H1 (cell line): ENCODE results near the gene CAMKMT. TPM values are rescaled to one million over a fixed set of nuclear protein-coding genes. Genes with fewer than 3 reads are reported as not detected.
A peak's percentile ranks its signal among the peaks of the same experiment; 100 is the strongest.

ENCODE experiments used
- CTCF ChIA-PET: fragments of 300-600 bp; sonication (Branson Sonifier 250); formaldehyde crosslinking; loops from one replicate; lab custom pipeline; 2021; ENCODE audit not compliant: partially characterized antibody; lab: Charles Lee
- POLR2A ChIA-PET: fragments of 300-600 bp; sonication (Branson Sonifier 250); formaldehyde crosslinking; loops from one replicate; lab custom pipeline; 2021; ENCODE audit warnings: inconsistent platforms; ENCODE audit not compliant: partially characterized antibody; lab: Charles Lee
- DNase-seq, 2 experiments: peaks; one replicate each; pipeline versions ENCODE4 v3.0.0 to v3.0.0-alpha.2; 2010 to 2022; ENCODE audit warnings: low spot score in 2 of 2, low read depth in 1 of 2, mixed read lengths in 1 of 2
- FAIRE-seq: peaks from 2 replicates; lab custom pipeline; 2011; peaks lifted over from hg19 to GRCh38; lab: Jason Lieb, UNC
- H2AFZ ChIP-seq: 2 replicates; pipeline ENCODE4 v1.8.1; 2012; ENCODE audit warnings: low read length, inconsistent platforms
- H2AK5ac ChIP-seq: 2 replicates; pipeline ENCODE4 v1.6.1; 2013; ENCODE audit warnings: low read depth, low read length
- H2BK120ac ChIP-seq: replicated peaks from 2 replicates; pipeline ENCODE3; 2013; ENCODE audit warnings: low read depth, low read length, inconsistent platforms
- H2BK12ac ChIP-seq: 2 replicates; pipeline ENCODE4 v1.6.1; 2013; ENCODE audit warnings: low read depth, low read length
- H2BK15ac ChIP-seq: 2 replicates; pipeline ENCODE4 v1.6.1; 2013; ENCODE audit warnings: low read length
- H2BK20ac ChIP-seq: 2 replicates; pipeline ENCODE4 v1.6.1; 2013; ENCODE audit warnings: low read length
- H2BK5ac ChIP-seq: 2 replicates; pipeline ENCODE4 v1.6.1; 2013; ENCODE audit warnings: low read depth, low read length
- H3K14ac ChIP-seq: 2 replicates; pipeline ENCODE4 v1.6.1; 2013; ENCODE audit warnings: inconsistent platforms; ENCODE audit not compliant: insufficient read length
- H3K18ac ChIP-seq: 2 replicates; pipeline ENCODE4 v1.6.1; 2013; ENCODE audit warnings: low read length; ENCODE audit errors: extremely low read depth
- H3K23ac ChIP-seq: 2 replicates; pipeline ENCODE4 v1.6.1; 2013; ENCODE audit warnings: inconsistent platforms; ENCODE audit not compliant: insufficient read length
- H3K23me2 ChIP-seq: 2 replicates; pipeline ENCODE4 v1.6.1; 2013; ENCODE audit warnings: low read depth, low read length
- H3K27ac ChIP-seq: 2 replicates; pipeline ENCODE4 v1.6.1; 2011; ENCODE audit warnings: low read depth, low read length, inconsistent platforms
- H3K27me3 ChIP-seq, 4 experiments: replicated peaks in 1 of 4; 1 replicate in 1 of 4; 2 replicates in 3 of 4; pipeline versions ENCODE4 v1.6.1 to v1.8.1; 2011 to 2013; ENCODE audit warnings: low read length in 3 of 4, mild to moderate bottlenecking in 3 of 4, inconsistent platforms in 2 of 4, mixed read lengths in 2 of 4, moderate library complexity in 1 of 4; ENCODE audit not compliant: control insufficient read depth in 3 of 4, insufficient read depth in 3 of 4; ENCODE audit errors: extremely low read depth in 1 of 4
- H3K36me3 ChIP-seq, 4 experiments: 2 replicates each; pipeline versions ENCODE4 v1.6.1 to v1.8.1; 2011 to 2013; ENCODE audit warnings: mild to moderate bottlenecking in 4 of 4, low read length in 3 of 4, moderate library complexity in 2 of 4, control low read depth in 1 of 4, inconsistent platforms in 1 of 4; ENCODE audit not compliant: insufficient read depth in 4 of 4, control insufficient read depth in 2 of 4
- H3K4ac ChIP-seq: replicated peaks from 2 replicates; pipeline ENCODE3; 2013; ENCODE audit warnings: low read length, low read depth, mixed read lengths, inconsistent platforms; ENCODE audit not compliant: insufficient read length
- H3K4me1 ChIP-seq, 4 experiments: replicated peaks in 1 of 4; 1 replicate in 1 of 4; 2 replicates in 3 of 4; pipeline versions ENCODE4 v1.6.1 to v1.8.1; 2011 to 2013; ENCODE audit warnings: low read length in 3 of 4, inconsistent platforms in 2 of 4, mixed read lengths in 1 of 4; ENCODE audit not compliant: insufficient read depth in 4 of 4, control insufficient read depth in 3 of 4
- H3K4me2 ChIP-seq, 2 experiments: 2 replicates each; pipeline versions ENCODE4 v1.6.1 to v1.8.1; 2011 to 2013; ENCODE audit warnings: low read depth in 2 of 2, low read length in 2 of 2, control low read depth in 1 of 2, inconsistent platforms in 1 of 2, mild to moderate bottlenecking in 1 of 2; ENCODE audit not compliant: insufficient read depth in 1 of 2
- H3K4me3 ChIP-seq, 4 experiments: fragments of 200-600, 300-600 bp in 1 of 4; sonication (generic), shearing (Covaris generic), sonication (Bioruptor Twin) in 1 of 4; 2 replicates each; pipeline versions ENCODE4 v1.5.1 to v1.8.1; 2011 to 2016; ENCODE audit warnings: low read length in 4 of 4, low read depth in 3 of 4, control low read depth in 2 of 4, inconsistent platforms in 2 of 4, mild to moderate bottlenecking in 2 of 4, mixed read lengths in 1 of 4, moderate library complexity in 1 of 4; ENCODE audit not compliant: insufficient read depth in 2 of 4; ENCODE audit errors: extremely low read depth in 1 of 4
- H3K56ac ChIP-seq: replicated peaks from 2 replicates; pipeline ENCODE3; 2013; ENCODE audit warnings: low read depth, mild to moderate bottlenecking, mixed read lengths, low read length, inconsistent platforms; ENCODE audit not compliant: insufficient read length
- H3K79me1 ChIP-seq: 2 replicates; pipeline ENCODE4 v1.6.1; 2013; ENCODE audit warnings: low read depth, low read length, control low read depth
- H3K79me2 ChIP-seq, 2 experiments: 2 replicates each; pipeline versions ENCODE4 v1.6.1 to v1.8.1; 2012 to 2013; ENCODE audit warnings: low read length in 2 of 2, mild to moderate bottlenecking in 2 of 2, inconsistent platforms in 1 of 2; ENCODE audit not compliant: insufficient read depth in 2 of 2, control insufficient read depth in 1 of 2
- H3K9ac ChIP-seq, 4 experiments: replicated peaks in 1 of 4; 1 replicate in 1 of 4; 2 replicates in 3 of 4; pipeline versions ENCODE4 v1.6.1 to v1.8.1; 2011 to 2013; ENCODE audit warnings: low read depth in 3 of 4, low read length in 3 of 4, control low read depth in 2 of 4, mild to moderate bottlenecking in 2 of 4, moderate library complexity in 2 of 4, inconsistent platforms in 1 of 4; ENCODE audit errors: extremely low read depth in 1 of 4
- H3K9me3 ChIP-seq, 2 experiments: 2 replicates each; pipeline versions ENCODE4 v1.6.1 to v1.8.1; 2012 to 2013; ENCODE audit warnings: mild to moderate bottlenecking in 2 of 2, moderate library complexity in 2 of 2, control low read depth in 1 of 2, inconsistent platforms in 1 of 2, low read depth in 1 of 2, low read length in 1 of 2, mixed read lengths in 1 of 2; ENCODE audit not compliant: insufficient read depth in 2 of 2
- H4K20me1 ChIP-seq, 2 experiments: replicated peaks in 1 of 2; 2 replicates each; pipeline versions ENCODE3 to v1.8.1; 2011 to 2013; ENCODE audit warnings: inconsistent platforms in 2 of 2, low read length in 2 of 2, mild to moderate bottlenecking in 1 of 2; ENCODE audit not compliant: insufficient read depth in 2 of 2, control insufficient read depth in 1 of 2
- H4K5ac ChIP-seq: 2 replicates; pipeline ENCODE4 v1.6.1; 2013; ENCODE audit warnings: low read length, low read depth, mixed read lengths, inconsistent platforms; ENCODE audit not compliant: insufficient read length
- H4K8ac ChIP-seq: 2 replicates; pipeline ENCODE4 v1.8.0; 2013; ENCODE audit warnings: mild to moderate bottlenecking, moderate library complexity, low read length, inconsistent platforms; ENCODE audit not compliant: insufficient read depth; ENCODE audit errors: extremely low read depth
- H4K91ac ChIP-seq: replicated peaks from 2 replicates; pipeline ENCODE3; 2013; ENCODE audit warnings: low read length, mixed read lengths, inconsistent platforms; ENCODE audit not compliant: insufficient read length
- CBX8 ChIP-seq: fragments of 300-800, 300-1000 bp; sonication (generic); IDR thresholded peaks from 2 replicates; pipeline ENCODE4 v1.7.1; 2016; ENCODE audit warnings: low read depth, low read length, borderline replicate concordance
- CHD1 ChIP-seq: IDR thresholded peaks from 2 replicates; pipeline ENCODE4 v1.6.1; 2012; ENCODE audit warnings: low read depth, low read length, improper control_type of control experiment
- JUN ChIP-seq: IDR thresholded peaks from 2 replicates; pipeline ENCODE4 v1.6.1; 2011; ENCODE audit warnings: low read depth, mild to moderate bottlenecking, improper control_type of control experiment, low read length
- MAFK ChIP-seq: IDR thresholded peaks from 2 replicates; pipeline ENCODE4 v1.6.1; 2012; ENCODE audit warnings: low read depth, mild to moderate bottlenecking, improper control_type of control experiment, low read length
- POLR2A ChIP-seq, 2 experiments: IDR thresholded peaks; 1 replicate in 1 of 2; 2 replicates in 1 of 2; pipeline ENCODE4 v1.6.1; 2011; ENCODE audit warnings: low read depth in 2 of 2, low read length in 2 of 2, mild to moderate bottlenecking in 2 of 2; ENCODE audit errors: control extremely low read depth in 1 of 2
- RAD21 ChIP-seq, 2 experiments: IDR thresholded peaks in 1 of 2; conservative IDR thresholded peaks in 1 of 2; 2 replicates each; pipeline ENCODE4 v1.6.1; 2011; ENCODE audit warnings: low read depth in 2 of 2, low read length in 2 of 2, improper control_type of control experiment in 1 of 2, inconsistent platforms in 1 of 2, mild to moderate bottlenecking in 1 of 2, moderate library complexity in 1 of 2
- SRF ChIP-seq: IDR thresholded peaks from 2 replicates; pipeline ENCODE4 v1.6.1; 2011; ENCODE audit warnings: mild to moderate bottlenecking, low read depth, low read length, moderate library complexity
- TAF1 ChIP-seq: IDR thresholded peaks from 2 replicates; pipeline ENCODE4 v1.6.1; 2011; ENCODE audit warnings: mild to moderate bottlenecking, low read depth, low read length
- TBP ChIP-seq: IDR thresholded peaks from 2 replicates; pipeline ENCODE4 v1.6.1; 2011; ENCODE audit warnings: low read depth, low read length, improper control_type of control experiment
- WGBS, 2 experiments: shearing (Covaris generic) in 1 of 2; methylation state at CpG; one replicate each; pipeline versions ENCODE4 v1.1.6 to v1.1.7; 2013 to 2015; ENCODE audit warnings: low lambda C conversion rate in 2 of 2, mixed read lengths in 2 of 2, inconsistent platforms in 1 of 2, low coverage in 1 of 2, missing lambda C conversion rate in 1 of 2; ENCODE audit not compliant: insufficient replicate concordance in 2 of 2, insufficient coverage in 1 of 2, insufficient read length in 1 of 2; ENCODE audit errors: extremely low coverage in 1 of 2, missing lambda C conversion rate in 1 of 2; 5-methylcytosine and 5-hydroxymethylcytosine counted together
- polyA plus RNA-seq, 7 experiments: library from polyadenylated mRNA; depleted of rRNA in 3 of 7; stranded (reverse) in 5 of 7; unstranded in 2 of 7; fragments of >200 nt in 5 of 7; fragments of 200-250 nt in 2 of 7; gene quantifications; 1 replicate in 5 of 7; 2 replicates in 1 of 7; 4 replicates in 1 of 7; pipeline versions ENCODE4 v1.2.1 to v1.2.3, GENCODE V29; 2011 to 2013; ENCODE audit warnings: missing spikeins in 2 of 7, mixed read lengths in 2 of 7
- total RNA-seq: library from RNA; stranded (reverse); fragmentation: NEBNext Ultra II Directional; extraction: Animal tissue kit (Norgen Biotek cat#: 25700); gene quantifications from 2 replicates; pipeline ENCODE4 v1.2.1, GENCODE V29; 2021

CAMKMT gene
- total and polyA plus RNA-seq, 2 of the 8 experiments (the other 6 are each of a cell fraction or from before 2014, with no cell fraction given), result 14.7 to 22.4 TPM

- Histone ChIP-seq H3K56ac (no peak overlapping the region), H3K14ac (no peak overlapping the region), H3K23ac (no peak overlapping the region), H2AK5ac (no peak overlapping the region), H3K36me3 (peaks cover 0 to 3% (median 0%) of the 10 kb centered on the region in 4 experiments; a peak in 1 of 8 replicates), H3K4me2 (no peak overlapping the region), H3K4me3 (no peak overlapping the region), H3K27me3 (no peaks in the 10 kb centered on the region), H2BK120ac (no peak overlapping the region), H3K79me1 (no peaks in the 10 kb centered on the region), H4K91ac (no peak overlapping the region), H2BK20ac (no peak overlapping the region), H4K5ac (peak overlapping the region; percentile 0), H4K20me1 (no peaks in the 10 kb centered on the region), H3K4ac (no peak overlapping the region), H2AFZ (no peak overlapping the region), H2BK15ac (no peak overlapping the region), H3K9me3 (peaks cover 3 to 7% of the 10 kb centered on the region in 2 experiments; a peak in 2 of 4 replicates), H3K27ac (no peak overlapping the region), H3K4me1 (peaks cover 0 to 15% (median 6%) of the 10 kb centered on the region in 4 experiments; a peak in 4 of 7 replicates), H3K23me2 (no peaks in the 10 kb centered on the region), H3K18ac (no peak overlapping the region), H2BK5ac (no peak overlapping the region), H3K79me2 (no peaks in the 10 kb centered on the region), H3K9ac (no peak overlapping the region), H4K8ac (no peak overlapping the region), H2BK12ac (no peak overlapping the region; the same call in 1 of the 2 replicates)
- FAIRE-seq, result no peak
- no peak for TF ChIP-seq RAD21 (IDR thresholded peaks at IDR 0.05 in 1 of 2, conservative IDR thresholded peaks at IDR 0.05 in 1 of 2; ENCODE audit: low read depth in 2 of 2, low read length in 2 of 2)
- no peak for TF ChIP-seq CBX8
- no peak for TF ChIP-seq MAFK
- no peak for TF ChIP-seq TBP
- TF ChIP-seq CHD1, result no peak
- no peak for TF ChIP-seq POLR2A (IDR thresholded peaks at IDR 0.05; ENCODE audit: control extremely low read depth in 1 of 2, low read depth in 2 of 2, low read length in 2 of 2)
- no peak for TF ChIP-seq TAF1
- TF ChIP-seq JUN, result no peak
- TF ChIP-seq SRF, result no peak
- 69% methylated on average over 1 of the region's 1 CpG; no CpG with 5 or more reads in 1 of the 2 experiments for WGBS, 2 experiments
- DNase-seq, result no peak
- POLR2A ChIA-PET, result interaction anchor here (1.3 kb wide), 1 partner anchor 17 kb away, joined by 3 read pairs; no protein-coding TSS in a partner anchor
- CTCF ChIA-PET, result interaction anchor here (1.0 to 1.8 kb wide), 4 partner anchors 9 to 255 kb away, joined by 3 to 7 read pairs (median 6); no protein-coding TSS in a partner anchor
Measured at GRCh38 chr2:44459739-44460138, 98.0 kb downstream of the CAMKMT start.
